GM12873 (cell line): ENCODE results near the gene TMEM117.

Experiments
- CTCF ChIP-seq: IDR thresholded peaks from 2 replicates; pipeline ENCODE4 v1.5.1; 2012; ENCODE audit warnings: low read depth, mild to moderate bottlenecking, moderate library complexity, low read length, control low read depth; ENCODE audit not compliant: insufficient read depth; ENCODE audit errors: missing control alignments

TMEM117 gene

DNA sequence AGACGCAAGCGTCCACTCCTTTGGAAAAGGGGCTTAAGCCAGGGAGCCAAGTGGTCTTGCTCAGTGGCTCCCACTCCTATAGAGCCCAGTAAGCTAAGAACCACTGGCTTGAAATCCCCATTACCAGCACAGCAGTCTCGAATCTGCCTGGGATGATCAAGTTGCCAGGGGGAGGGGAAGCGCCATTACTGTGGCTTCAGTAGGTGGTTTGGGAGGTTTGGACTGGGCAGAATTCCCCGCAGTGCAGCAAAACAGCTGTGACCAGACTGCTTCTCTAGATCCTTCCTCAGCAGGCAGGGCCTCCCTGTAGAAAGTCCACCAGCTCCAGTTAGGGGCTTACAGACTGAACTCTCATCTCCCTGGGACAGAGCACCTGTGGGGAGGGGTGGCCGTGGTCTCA, 115.4 kb downstream of the TMEM117 start:
- TF ChIP-seq CTCF, result no peak

DNA sequence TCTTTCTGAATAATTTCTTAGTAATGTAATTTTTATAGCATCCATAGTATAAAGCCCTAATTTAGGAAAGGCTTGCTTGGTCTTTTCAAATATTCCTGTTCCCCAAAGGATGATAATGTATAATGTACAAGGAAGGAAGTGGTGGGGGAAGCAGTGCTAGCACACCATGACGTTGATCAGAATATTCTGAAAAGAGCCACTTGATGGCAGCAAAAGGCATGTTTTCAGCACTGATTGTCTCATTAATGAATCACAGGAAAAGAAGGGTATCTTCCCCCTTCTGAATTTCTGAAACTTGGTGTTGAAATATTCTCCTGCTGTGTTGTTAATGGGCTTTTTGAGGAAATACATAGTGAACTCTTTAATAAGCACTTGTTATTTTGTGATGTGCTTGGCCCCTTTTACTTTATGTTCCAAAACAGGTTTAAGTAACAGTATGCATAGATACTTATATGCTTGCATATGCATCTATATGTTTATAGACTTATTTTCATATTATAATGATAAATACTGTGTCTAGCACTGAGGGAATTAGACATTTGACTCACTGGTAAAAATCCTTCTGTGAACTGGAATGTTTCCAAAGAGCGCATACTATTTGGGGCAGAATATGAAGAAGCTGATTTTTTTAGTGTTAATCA, 122.0 kb downstream of the TMEM117 start:
- TF ChIP-seq CTCF, result peak; percentile 58

DNA sequence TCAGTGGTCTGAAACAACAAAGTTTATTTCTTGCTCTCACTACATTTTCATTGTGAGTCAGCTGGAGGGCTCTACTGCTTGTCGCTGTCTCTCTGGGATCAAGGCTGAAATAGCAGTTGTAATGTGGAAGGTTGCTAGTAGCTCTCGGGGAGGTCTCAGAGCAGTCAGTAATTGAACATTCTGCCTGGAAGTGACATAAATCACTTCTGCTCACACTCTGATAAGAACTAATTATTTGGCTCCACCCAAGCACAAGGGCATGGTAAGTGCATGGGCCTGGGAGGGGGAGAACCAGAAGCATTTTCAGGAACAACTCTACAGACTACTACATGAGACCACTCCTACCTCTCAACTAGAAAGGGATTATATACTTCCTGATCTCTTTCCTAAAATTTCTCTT, 128.2 kb downstream of the TMEM117 start:
- TF ChIP-seq CTCF, result no peak

DNA sequence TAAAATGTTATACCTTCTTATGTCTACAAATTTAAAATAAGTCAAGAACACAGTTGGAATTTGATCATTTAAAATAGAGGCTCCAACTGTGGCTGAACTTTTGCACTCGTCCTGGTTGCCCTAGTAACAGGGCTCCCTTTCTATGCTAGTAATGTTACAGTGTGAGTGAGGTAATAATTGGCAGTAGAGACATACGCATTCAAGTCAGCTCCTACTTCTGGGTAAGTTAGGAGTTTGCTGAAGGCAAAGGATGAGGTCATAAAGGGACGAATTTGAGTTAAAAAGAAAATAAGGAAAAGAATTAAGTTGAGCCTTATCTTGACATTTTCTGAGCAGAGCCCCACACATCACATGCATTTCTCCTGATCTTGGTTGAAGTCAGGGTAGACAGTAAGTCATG, 129.1 kb downstream of the TMEM117 start:
- TF ChIP-seq CTCF, result no peak

DNA sequence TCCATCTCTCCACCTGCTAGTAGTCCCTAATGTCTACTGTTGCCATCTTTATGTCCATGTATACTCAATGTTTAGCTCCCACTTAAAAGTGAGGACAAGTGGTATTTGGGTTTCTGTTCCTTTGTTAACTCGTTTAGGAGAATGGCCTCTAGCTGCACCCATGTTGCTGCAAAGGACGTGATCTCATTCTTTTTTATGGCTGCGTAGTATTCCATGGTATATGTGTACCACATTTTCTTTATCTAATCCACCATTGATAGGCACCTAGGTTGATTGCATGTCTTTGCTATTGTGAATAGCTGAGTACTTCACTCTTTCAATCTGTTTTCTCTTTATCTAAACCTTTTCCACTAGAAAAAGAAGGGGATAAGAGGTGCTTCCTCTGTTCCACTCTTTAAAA, 130.0 kb downstream of the TMEM117 start:
- no peak for TF ChIP-seq CTCF

GRCh38 chr12:43968736-43969135, 132.9 kb downstream of the TMEM117 start:
- TF ChIP-seq CTCF, result no peak

GRCh38 chr12:43969882-43970281, 134.0 kb downstream of the TMEM117 start:
- TF ChIP-seq CTCF, result no peak
